Activated naive CD8-positive, alpha-beta T cell treated with anti-CD3 and anti-CD28 coated beads for 36 hours (primary cell): Measurements from ENCODE around the gene LHFPL3. TPM values are rescaled to one million over a fixed set of nuclear protein-coding genes. Genes with fewer than 3 reads are reported as not detected.

Experiments used
- DNase-seq: peaks from one replicate; pipeline ENCODE4 v3.0.0; 2021
- H3K27ac Mint-ChIP-seq: one replicate; pipeline ENCODE4 v1.8.0; 2022; ENCODE audit warnings: mild to moderate bottlenecking, moderate library complexity, mixed read lengths
- H3K27me3 Mint-ChIP-seq: one replicate; pipeline ENCODE4 v1.8.0; 2022; ENCODE audit warnings: mild to moderate bottlenecking, mixed read lengths
- H3K36me3 Mint-ChIP-seq: one replicate; pipeline ENCODE4 v1.8.0; 2021; ENCODE audit warnings: mild to moderate bottlenecking, mixed read lengths
- H3K4me1 Mint-ChIP-seq: one replicate; pipeline ENCODE4 v1.8.0; 2021; ENCODE audit warnings: mixed read lengths
- H3K4me3 Mint-ChIP-seq: one replicate; pipeline ENCODE4 v1.8.0; 2022; ENCODE audit warnings: mild to moderate bottlenecking, moderate library complexity, mixed read lengths
- H3K9me3 Mint-ChIP-seq: one replicate; pipeline ENCODE4 v1.8.0; 2022; ENCODE audit warnings: mixed read lengths
- total RNA-seq, 2 experiments: library from RNA; stranded (reverse); gene quantifications; one replicate each; pipeline ENCODE4 v1.2.3, GENCODE V29; 2021

Gene LHFPL3
- total RNA-seq, 2 experiments from 2014 or later, result not detected

DNA sequence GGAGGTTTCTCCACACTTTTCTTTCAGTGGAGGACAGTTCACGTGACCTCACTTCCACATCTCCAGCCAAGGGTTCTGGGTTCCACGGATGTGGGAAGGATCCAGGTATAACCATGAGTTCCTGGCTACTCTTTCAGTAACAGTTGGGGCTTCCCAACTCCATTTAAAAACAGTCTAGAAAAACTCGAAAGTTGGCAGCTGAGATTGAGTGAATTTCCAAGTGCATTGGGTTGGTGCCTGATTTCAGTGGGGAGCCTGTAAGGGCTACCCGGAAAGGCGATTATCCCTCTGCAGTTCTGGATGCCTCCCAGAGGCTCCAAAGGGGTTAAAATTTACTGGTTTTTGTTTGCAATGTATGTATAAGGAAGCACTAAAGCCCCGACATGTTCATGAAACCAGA, 24.3 kb downstream of the LHFPL3 start:
- Mint-ChIP-seq H3K4me3 (no peak overlapping the region), H3K4me1 (no peaks in the 10 kb centered on the region), H3K36me3 (no peaks in the 10 kb centered on the region), H3K27ac (no peak overlapping the region), H3K27me3 (peaks cover 5% of the 10 kb centered on the region), H3K9me3 (no peaks in the 10 kb centered on the region)
- DNase-seq, result no peak

DNA sequence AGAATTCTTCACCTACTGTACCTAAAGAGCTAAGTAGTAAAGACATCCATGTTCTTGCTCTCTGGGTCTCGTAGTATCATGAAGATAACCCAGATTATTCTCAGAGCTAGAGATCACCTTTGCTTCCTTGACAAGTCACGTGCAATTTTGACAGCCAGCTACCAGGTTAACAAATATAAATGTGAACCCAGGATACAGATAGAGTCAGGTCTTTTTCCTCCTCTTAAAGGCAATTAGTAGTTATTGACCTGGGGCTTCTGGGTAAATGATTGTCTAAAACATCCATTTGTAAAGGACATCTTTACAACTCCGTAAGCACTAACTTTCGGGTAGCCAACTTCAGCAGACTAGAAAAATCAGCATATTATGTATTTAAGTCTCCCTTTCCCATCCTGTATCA, 28.8 kb downstream of the LHFPL3 start:
- H3K4me3 Mint-ChIP-seq, result no peak overlapping the region
- H3K4me1 Mint-ChIP-seq, result no peaks in the 10 kb centered on the region
- no peaks in the 10 kb centered on the region for H3K36me3 Mint-ChIP-seq
- DNase-seq, result no peak
- peaks cover 5% of the 10 kb centered on the region for H3K27me3 Mint-ChIP-seq
- H3K27ac Mint-ChIP-seq, result no peak overlapping the region
- no peaks in the 10 kb centered on the region for H3K9me3 Mint-ChIP-seq

DNA sequence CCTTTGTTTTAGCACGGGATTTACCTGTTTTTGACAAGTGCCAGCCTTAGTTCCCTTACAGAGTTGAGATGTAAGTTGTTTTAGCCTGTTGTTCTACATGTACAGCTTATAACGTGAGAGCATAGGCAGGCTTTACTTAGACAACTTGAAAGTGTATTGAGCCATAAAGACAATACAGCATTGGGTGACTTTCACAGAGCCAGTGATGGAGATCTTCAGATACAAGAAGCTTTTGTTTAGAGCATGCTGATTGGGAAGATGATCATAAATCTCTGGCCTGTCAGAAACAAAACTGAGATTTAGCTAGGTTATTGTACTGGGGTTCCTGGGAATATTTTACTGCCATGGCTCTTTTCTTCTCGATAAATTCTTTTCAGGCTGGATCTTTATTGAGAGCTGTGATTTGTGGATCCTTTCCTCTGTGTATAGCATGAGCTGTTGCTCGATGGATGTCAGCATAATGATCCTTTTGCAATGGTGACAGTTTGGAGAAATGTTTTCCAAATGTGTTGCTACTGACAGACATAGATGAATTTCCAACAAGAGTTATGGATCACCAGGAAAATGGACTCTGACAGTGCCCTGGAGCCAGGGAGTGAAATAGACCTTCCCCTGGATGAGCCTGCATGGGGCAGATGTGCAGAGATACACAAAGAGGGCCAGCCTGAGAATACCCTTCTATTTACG, 30.2 kb downstream of the LHFPL3 start:
- Mint-ChIP-seq H3K4me3 (no peak overlapping the region), H3K9me3 (no peaks in the 10 kb centered on the region), H3K27ac (no peak overlapping the region), H3K36me3 (no peaks in the 10 kb centered on the region), H3K4me1 (no peaks in the 10 kb centered on the region), H3K27me3 (no peaks in the 10 kb centered on the region)
- DNase-seq, result no peak

DNA sequence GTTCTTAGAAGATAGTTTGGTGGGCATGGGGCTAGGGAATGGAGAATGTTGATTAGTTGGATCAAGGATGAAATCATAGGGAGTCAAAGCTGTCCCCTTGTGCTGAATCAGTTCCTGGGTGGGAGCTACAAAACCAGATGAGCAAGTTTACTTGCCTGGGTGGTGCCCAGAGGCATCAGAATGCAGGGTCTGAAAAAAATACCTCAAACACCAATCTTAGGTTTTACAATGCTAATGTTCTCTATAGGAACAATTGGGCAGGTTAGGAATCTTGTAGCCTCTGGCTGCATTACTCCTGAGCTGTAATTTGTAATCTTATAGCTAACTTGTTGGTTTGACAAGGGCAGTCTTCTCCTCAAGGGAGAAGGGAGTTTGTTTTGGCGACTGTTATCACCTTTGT, 34.4 kb downstream of the LHFPL3 start:
- no peak for DNase-seq
- Mint-ChIP-seq H3K27me3 (peaks cover 3% of the 10 kb centered on the region), H3K4me3 (no peak overlapping the region), H3K4me1 (no peaks in the 10 kb centered on the region), H3K9me3 (no peaks in the 10 kb centered on the region), H3K27ac (no peak overlapping the region), H3K36me3 (no peaks in the 10 kb centered on the region)

DNA sequence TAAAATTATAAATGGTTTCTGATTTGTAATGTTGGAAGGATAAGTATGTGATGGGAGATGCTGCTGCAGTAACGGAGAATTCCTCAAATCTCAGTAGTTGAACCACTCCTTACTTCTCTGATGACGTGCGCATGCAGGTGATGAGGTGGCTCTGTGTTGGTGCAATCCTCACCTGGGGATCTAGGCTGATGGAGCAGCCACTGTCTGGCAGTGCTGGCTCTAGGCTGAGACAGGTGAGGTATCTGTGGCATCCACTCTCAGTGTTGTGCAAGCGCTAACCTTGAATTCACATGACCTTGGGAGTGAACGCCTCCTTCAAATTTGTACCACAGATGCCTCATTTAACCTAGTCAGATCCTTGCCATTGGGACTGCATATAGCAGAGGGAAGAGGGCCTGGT, 35.0 kb downstream of the LHFPL3 start:
- H3K27ac Mint-ChIP-seq, result no peak overlapping the region
- no peak for DNase-seq
- H3K4me1 Mint-ChIP-seq, result no peaks in the 10 kb centered on the region
- no peak overlapping the region for H3K4me3 Mint-ChIP-seq
- H3K27me3 Mint-ChIP-seq, result peaks cover 3% of the 10 kb centered on the region
- no peaks in the 10 kb centered on the region for H3K9me3 Mint-ChIP-seq
- H3K36me3 Mint-ChIP-seq, result no peaks in the 10 kb centered on the region

DNA sequence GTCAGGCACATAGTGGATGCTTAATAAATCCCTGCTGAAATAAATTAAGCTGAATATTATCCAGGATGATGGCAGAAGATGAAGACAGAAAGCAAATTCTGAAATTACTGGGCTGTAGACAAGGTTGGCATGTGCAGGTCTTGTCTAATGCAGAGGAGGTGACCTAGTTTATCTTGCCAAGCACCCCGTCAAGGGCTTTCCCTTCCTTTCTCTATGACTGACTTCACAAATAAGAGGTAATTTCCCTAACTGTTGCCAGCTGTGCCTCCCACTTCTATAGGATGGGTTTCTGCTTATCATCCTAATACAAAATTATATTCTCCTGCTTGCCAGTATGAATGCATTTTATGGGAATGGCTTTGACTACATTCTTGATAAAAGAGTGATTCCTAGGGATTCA, 38.0 kb downstream of the LHFPL3 start:
- DNase-seq, result no peak
- H3K4me3 Mint-ChIP-seq, result no peak overlapping the region

DNA sequence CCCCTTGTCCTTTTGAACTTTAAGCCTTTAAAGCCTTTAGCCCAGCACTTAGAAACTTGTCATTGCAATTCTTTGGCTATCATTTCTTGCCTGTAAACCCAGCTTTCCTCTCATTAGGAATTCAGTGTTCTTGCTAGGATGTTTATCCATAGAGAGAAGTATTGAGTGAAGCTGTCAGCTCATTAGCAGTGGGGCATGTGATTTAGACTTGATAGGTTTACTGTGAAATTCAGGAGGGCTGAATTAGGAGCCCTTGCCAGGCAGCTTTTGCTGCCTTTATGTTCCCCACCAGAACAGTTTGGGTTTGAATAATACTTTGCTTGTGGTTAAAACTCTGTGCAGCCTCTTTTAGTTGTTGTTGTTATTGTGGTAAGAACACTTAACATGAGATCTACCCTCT, 39.5 kb downstream of the LHFPL3 start:
- H3K27ac Mint-ChIP-seq, result no peak overlapping the region
- H3K4me3 Mint-ChIP-seq, result no peak overlapping the region
- peaks cover 13% of the 10 kb centered on the region for H3K27me3 Mint-ChIP-seq
- no peaks in the 10 kb centered on the region for H3K36me3 Mint-ChIP-seq
- no peaks in the 10 kb centered on the region for H3K9me3 Mint-ChIP-seq
- DNase-seq, result no peak
- H3K4me1 Mint-ChIP-seq, result no peaks in the 10 kb centered on the region

More for the DNA sequence above, 38.0 kb downstream of the LHFPL3 start:
- Mint-ChIP-seq H3K27me3 (peaks cover 8% of the 10 kb centered on the region), H3K36me3 (no peaks in the 10 kb centered on the region), H3K27ac (no peak overlapping the region), H3K4me1 (no peaks in the 10 kb centered on the region), H3K9me3 (no peaks in the 10 kb centered on the region)

DNA sequence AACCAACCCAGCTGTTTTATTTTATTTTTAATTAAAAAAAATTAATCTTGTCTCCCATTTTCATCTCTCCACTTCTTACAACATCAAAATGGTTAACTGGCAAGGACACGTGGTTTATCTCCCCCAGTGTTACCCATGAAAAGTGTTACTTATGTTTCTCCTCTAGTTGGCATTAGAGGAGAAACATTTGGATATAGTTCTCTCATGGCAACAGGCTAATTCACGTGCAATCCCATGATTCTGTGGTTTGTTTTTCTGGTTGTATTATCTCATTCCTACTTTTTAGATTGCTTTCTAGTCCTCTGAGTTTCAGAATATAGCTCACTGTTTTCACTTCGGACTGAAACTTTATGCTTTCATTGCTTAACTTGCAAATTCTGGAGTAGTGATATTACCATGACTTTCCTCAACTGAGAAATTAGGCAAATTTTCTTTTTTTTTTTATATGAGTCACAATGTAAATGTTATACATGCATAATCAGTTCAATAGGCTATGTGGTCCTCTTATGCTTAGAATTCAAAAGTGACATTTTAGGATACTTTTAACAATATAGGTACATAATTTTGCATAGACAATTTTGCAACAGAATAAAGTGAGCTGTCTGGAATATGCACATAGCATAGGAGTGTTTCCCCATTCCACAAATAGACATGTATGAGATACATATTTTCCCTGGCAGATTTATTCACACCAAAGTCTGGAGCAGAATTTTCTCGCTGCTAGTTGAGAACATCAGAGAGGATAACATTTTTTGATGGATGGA, 43.0 kb downstream of the LHFPL3 start:
- Mint-ChIP-seq H3K27me3 (peaks cover 13% of the 10 kb centered on the region), H3K27ac (no peak overlapping the region), H3K9me3 (no peaks in the 10 kb centered on the region), H3K36me3 (no peaks in the 10 kb centered on the region), H3K4me3 (no peak overlapping the region), H3K4me1 (no peaks in the 10 kb centered on the region)
- no peak for DNase-seq

DNA sequence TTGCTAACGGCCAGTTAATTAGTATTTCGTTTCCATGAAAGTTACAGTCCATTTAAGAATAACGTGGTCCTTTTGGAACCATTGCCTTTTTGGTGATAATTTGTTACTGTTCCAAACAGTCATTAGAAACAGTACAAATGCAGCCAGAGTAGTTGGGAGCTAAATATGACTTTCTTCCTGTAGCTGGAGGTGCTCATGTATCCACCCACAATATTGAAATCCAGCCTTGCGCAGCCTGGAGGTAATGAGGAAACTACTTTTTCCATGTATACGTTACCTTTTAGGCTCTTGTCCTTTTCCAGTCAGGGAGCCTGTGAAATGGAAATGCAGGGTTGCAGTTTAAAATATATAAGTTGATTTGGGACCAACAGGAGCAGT, 43.6 kb downstream of the LHFPL3 start:
- no peak overlapping the region for H3K27ac Mint-ChIP-seq
- DNase-seq, result no peak
- H3K27me3 Mint-ChIP-seq, result peaks cover 13% of the 10 kb centered on the region
- no peaks in the 10 kb centered on the region for H3K36me3 Mint-ChIP-seq
- no peak overlapping the region for H3K4me3 Mint-ChIP-seq
- no peaks in the 10 kb centered on the region for H3K4me1 Mint-ChIP-seq
- H3K9me3 Mint-ChIP-seq, result no peaks in the 10 kb centered on the region

DNA sequence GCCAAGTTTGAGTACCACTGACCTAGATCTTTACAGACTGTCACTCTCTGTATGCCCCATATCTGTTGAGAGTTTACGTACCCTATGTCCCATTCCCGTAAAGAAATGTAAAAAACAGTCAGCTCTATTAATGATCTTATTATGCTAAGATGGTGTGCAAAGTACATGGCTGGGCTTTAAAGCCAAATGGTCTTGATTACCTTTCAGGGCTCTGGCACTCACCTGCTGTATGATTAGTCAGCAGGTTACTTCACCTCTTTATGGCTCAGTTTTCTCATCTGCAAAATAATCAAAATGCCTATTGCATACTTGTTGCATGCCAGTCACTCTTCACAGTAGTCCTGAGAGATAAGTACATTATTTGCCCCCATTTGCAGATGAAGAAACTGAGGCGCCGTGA, 54.2 kb downstream of the LHFPL3 start:
- Mint-ChIP-seq H3K36me3 (no peaks in the 10 kb centered on the region), H3K4me1 (no peaks in the 10 kb centered on the region), H3K9me3 (peaks cover 7% of the 10 kb centered on the region), H3K27ac (no peak overlapping the region), H3K27me3 (peaks cover 13% of the 10 kb centered on the region), H3K4me3 (no peak overlapping the region)
- DNase-seq, result no peak

DNA sequence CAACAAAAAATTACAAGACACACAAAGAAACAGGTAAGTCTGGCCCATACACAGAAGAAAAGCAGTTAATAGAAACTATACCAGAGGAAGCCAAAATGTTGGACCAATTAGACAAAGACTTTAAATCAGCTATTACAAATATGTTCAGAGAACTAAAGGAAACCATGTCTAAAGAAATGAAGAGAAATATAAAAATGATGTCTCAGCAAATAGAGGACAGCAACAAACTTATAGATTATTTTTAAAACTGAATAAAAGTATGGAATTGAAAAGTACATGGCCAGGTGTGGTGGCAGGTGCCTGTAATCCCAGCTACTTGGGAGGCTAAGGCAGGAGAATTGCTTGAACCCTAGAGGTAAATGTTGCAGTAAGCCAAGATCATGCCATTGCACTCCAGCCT, 58.5 kb downstream of the LHFPL3 start:
- no peak for DNase-seq
- no peaks in the 10 kb centered on the region for H3K36me3 Mint-ChIP-seq
- H3K4me3 Mint-ChIP-seq, result no peak overlapping the region
- H3K27ac Mint-ChIP-seq, result no peak overlapping the region
- H3K9me3 Mint-ChIP-seq, result peaks cover 21% of the 10 kb centered on the region
- H3K4me1 Mint-ChIP-seq, result no peaks in the 10 kb centered on the region
- peaks cover 4% of the 10 kb centered on the region for H3K27me3 Mint-ChIP-seq

DNA sequence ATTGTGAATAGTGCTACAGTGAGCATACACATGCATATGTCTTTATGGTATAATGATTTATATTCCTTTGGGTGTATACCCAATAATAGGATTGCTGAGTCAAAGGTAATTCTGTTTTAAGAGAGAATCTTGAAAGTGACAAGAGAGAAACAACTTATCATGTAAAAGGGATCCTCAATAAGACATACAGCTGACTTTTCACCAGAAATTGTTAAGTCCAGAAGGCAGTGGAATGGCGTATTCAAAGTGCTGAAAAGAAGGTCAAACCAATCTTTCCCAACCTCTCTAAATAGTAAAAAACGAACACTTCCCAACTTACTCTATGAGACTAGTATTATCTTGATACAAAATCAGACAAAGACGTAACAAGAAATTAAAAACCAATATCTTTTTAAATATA, 59.8 kb downstream of the LHFPL3 start:
- DNase-seq, result no peak
- Mint-ChIP-seq H3K27me3 (peaks cover 4% of the 10 kb centered on the region), H3K4me1 (no peaks in the 10 kb centered on the region), H3K36me3 (no peaks in the 10 kb centered on the region), H3K9me3 (peaks cover 21% of the 10 kb centered on the region), H3K4me3 (no peak overlapping the region), H3K27ac (no peak overlapping the region)

DNA sequence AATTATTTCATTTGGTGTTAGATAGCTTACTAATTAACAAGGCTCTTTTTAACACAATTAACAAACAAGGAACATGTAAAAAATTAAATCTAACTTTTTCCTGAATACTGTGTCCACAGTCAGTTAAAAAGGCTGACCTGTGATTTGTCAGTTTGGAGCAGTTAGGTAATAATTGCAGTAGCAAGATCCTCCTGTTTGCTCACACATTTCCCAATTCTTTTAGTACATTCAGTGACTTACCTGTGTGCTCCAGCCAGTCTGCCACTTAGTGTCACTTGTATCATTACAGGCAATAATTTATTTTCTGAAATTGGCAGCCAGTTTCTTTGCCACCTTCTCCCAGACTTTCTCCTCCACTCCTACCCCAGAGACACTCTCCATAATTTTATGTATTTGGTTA, 66.8 kb downstream of the LHFPL3 start:
- Mint-ChIP-seq H3K36me3 (no peaks in the 10 kb centered on the region), H3K27ac (no peak overlapping the region), H3K27me3 (peaks cover 31% of the 10 kb centered on the region), H3K9me3 (peaks cover 3% of the 10 kb centered on the region), H3K4me3 (no peak overlapping the region), H3K4me1 (no peaks in the 10 kb centered on the region)
- no peak for DNase-seq

DNA sequence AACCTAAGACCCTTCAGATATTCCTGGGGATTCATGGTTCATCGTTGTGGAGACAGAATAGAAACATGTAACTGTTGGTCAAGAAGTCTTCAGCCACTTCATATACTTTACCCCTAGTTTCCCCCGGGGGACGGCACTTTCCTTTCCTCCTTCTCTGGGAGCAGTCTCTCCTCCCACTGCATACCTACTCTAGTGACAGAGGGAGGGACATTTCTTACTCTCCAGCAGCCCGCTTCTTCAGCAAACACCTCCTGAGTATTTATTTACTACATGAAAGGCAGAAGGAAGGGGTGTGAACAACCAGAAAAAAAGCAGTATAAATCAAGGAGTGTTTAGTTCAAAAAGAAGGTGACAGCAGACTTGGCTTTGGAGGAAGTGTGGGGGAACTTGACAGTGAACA, 69.0 kb downstream of the LHFPL3 start:
- no peak overlapping the region for H3K27ac Mint-ChIP-seq
- H3K36me3 Mint-ChIP-seq, result no peaks in the 10 kb centered on the region
- H3K27me3 Mint-ChIP-seq, result peaks cover 34% of the 10 kb centered on the region
- H3K9me3 Mint-ChIP-seq, result no peaks in the 10 kb centered on the region
- no peak for DNase-seq
- H3K4me1 Mint-ChIP-seq, result no peaks in the 10 kb centered on the region
- H3K4me3 Mint-ChIP-seq, result no peak overlapping the region

DNA sequence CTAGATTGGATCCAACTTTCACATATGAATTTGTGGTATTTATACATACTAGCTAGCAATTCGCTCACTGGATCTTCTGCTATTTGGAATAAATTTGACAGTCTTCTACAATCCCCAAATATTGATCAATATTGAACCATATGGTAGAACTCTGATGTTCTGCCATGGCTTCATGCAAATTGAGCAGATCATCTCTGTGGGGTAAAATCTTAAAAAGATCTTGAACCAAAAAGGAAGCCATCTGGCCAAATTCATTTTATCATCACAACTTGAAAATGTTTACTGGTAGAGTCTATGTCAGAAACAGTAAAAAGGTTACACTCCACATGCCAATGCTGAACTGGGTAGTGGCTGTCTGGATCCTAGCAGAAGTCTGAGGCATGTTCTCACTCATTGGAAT, 80.0 kb downstream of the LHFPL3 start:
- Mint-ChIP-seq H3K4me3 (no peak overlapping the region), H3K27ac (no peak overlapping the region), H3K9me3 (no peaks in the 10 kb centered on the region), H3K4me1 (no peaks in the 10 kb centered on the region), H3K27me3 (peaks cover 3% of the 10 kb centered on the region), H3K36me3 (no peaks in the 10 kb centered on the region)
- DNase-seq, result no peak

DNA sequence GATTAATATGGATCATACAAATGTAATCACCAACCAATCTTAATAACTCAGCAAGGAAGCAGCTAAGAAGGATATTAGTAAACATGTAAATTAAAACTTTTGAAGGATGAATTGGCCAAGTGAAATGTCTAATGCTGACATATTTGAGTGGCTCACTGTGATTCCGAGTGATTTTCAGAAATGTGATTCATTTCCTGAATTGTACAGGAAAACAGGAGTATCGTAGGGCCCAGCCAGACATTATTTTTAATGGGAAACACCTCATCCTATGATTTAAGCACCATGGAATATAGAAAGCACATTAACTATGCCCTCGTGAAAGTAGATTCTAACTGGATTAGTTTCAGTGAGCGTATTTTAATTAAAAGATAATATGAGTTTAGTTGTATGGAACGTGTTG, 82.3 kb downstream of the LHFPL3 start:
- H3K36me3 Mint-ChIP-seq, result no peaks in the 10 kb centered on the region
- H3K4me3 Mint-ChIP-seq, result no peak overlapping the region
- H3K27ac Mint-ChIP-seq, result no peak overlapping the region
- DNase-seq, result no peak
- H3K27me3 Mint-ChIP-seq, result peaks cover 3% of the 10 kb centered on the region
- H3K4me1 Mint-ChIP-seq, result no peaks in the 10 kb centered on the region
- no peaks in the 10 kb centered on the region for H3K9me3 Mint-ChIP-seq
